GM06990 (cell line): ENCODE measurements around the gene SRC.

Experiments used
- DNase-seq: peaks from one replicate; pipeline ENCODE4 v3.0.0-alpha.2; 2011; ENCODE audit not compliant: insufficient read length; ENCODE audit errors: extremely low read depth
- H3K27me3 ChIP-seq: replicated peaks from 2 replicates; pipeline ENCODE4 v1.6.0; 2011; ENCODE audit warnings: low read length; ENCODE audit not compliant: control insufficient read depth, insufficient read depth
- H3K36me3 ChIP-seq: 2 replicates; pipeline ENCODE4 v1.5.1; 2011; ENCODE audit warnings: low read length; ENCODE audit not compliant: control insufficient read depth, insufficient read depth
- H3K4me3 ChIP-seq: replicated peaks from 2 replicates; pipeline ENCODE4 v1.5.1; 2011; ENCODE audit warnings: low read depth, mild to moderate bottlenecking, control low read depth, low read length
- TF ChIP-seq, protein P1 (sequence below): IDR thresholded peaks from 2 replicates; pipeline ENCODE4 v1.5.1; 2011; ENCODE audit warnings: low read length, control low read depth, mild to moderate bottlenecking, inconsistent platforms; ENCODE audit not compliant: insufficient read depth, poor library complexity, severe bottlenecking

The SRC gene

DNA sequence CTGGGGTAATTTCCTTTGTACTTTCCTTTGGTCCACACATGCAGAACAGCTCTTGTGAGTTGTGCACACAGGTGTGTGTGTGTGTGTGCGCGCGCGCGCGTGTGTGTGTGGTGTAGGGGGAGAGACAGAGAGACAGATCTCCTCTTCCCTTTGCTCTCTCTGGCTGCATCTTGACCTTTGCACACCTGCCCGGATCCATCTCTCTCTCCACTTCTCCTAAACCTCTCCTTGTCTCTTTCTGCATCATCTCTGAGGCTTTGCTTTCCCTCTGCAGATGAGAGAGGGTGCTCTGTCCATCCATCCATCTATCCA is 67.0 kb downstream of the SRC start:
- H3K27me3 ChIP-seq = no peaks in the 10 kb centered on the region; the same call in 1 of the 2 replicates
- no peaks in the 10 kb centered on the region for H3K36me3 ChIP-seq
- TF ChIP-seq, protein P1, sequence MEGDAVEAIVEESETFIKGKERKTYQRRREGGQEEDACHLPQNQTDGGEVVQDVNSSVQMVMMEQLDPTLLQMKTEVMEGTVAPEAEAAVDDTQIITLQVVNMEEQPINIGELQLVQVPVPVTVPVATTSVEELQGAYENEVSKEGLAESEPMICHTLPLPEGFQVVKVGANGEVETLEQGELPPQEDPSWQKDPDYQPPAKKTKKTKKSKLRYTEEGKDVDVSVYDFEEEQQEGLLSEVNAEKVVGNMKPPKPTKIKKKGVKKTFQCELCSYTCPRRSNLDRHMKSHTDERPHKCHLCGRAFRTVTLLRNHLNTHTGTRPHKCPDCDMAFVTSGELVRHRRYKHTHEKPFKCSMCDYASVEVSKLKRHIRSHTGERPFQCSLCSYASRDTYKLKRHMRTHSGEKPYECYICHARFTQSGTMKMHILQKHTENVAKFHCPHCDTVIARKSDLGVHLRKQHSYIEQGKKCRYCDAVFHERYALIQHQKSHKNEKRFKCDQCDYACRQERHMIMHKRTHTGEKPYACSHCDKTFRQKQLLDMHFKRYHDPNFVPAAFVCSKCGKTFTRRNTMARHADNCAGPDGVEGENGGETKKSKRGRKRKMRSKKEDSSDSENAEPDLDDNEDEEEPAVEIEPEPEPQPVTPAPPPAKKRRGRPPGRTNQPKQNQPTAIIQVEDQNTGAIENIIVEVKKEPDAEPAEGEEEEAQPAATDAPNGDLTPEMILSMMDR = no peak
- no peak for DNase-seq
- H3K4me3 ChIP-seq = no peak overlapping the region

GRCh38 chr20:37413379-37413778 is 67.4 kb downstream of the SRC start:
- TF ChIP-seq, protein P1 = no peak
- H3K27me3 ChIP-seq = no peaks in the 10 kb centered on the region; the same call in 1 of the 2 replicates
- no peak for DNase-seq

DNA sequence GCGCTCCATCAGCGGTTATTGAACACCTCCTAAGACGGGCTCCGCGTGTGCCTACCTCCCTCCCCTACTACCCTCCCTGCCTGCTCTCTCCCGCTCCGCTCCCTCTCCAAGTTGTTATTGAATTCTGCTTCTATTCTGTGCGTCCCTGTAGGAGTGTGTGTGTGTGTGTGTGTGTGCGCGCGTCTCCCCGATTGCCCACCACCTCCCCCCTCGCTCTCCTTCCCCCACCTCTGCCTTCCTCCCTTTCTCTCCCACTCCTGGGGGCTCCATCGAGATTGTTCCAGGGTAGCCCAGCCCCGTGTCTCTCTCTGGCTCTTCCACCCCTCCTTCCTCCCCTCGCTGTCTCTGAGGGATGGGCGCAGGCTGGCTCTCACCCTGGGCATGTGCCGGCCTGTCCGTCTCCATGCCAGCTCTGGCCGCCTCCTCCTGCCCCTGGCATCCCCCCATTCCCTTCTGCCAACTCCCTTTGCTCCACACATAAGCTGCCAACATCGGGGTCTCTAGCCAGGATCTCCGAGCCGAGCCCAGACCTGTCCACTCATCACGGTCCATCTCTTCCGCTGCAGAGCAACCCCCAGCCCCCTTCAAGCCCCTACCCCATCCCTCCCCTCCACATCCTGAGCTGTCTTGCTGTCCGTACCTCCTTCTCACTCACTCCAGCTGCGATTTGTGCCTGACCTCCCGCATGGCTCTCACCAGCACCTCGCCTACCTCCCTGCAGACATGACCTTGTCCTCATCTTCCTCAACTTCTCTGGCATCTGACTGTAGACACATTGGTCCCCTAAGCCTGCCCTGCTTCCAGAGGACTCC is 68.5 kb downstream of the SRC start:
- H3K27me3 ChIP-seq = no peaks in the 10 kb centered on the region; the same call in 1 of the 2 replicates
- H3K4me3 ChIP-seq = no peak overlapping the region
- TF ChIP-seq, protein P1 = no peak
- DNase-seq = no peak
- H3K36me3 ChIP-seq = no peaks in the 10 kb centered on the region

More at GRCh38 chr20:37413379-37413778, 67.4 kb downstream of the SRC start:
- no peaks in the 10 kb centered on the region for H3K36me3 ChIP-seq
- H3K4me3 ChIP-seq = no peak overlapping the region

GRCh38 chr20:37415118-37416085 is 69.5 kb downstream of the SRC start:
- H3K4me3 ChIP-seq = no peak overlapping the region
- DNase-seq = no peak
- TF ChIP-seq, protein P1 = no peak
- no peaks in the 10 kb centered on the region for H3K36me3 ChIP-seq
- H3K27me3 ChIP-seq = no peaks in the 10 kb centered on the region; the same call in 1 of the 2 replicates

- Histone ChIP-seq H3K27me3 (no peaks in the 10 kb centered on the region; the same call in 1 of the 2 replicates), H3K4me3 (no peak overlapping the region), H3K36me3 (no peaks in the 10 kb centered on the region)
- TF ChIP-seq, protein P1 = no peak
- no peak for DNase-seq
These were observed 70.3 kb downstream of the SRC start for GRCh38 chr20:37416100-37416847.
